ENCODE data around the gene CAPS.

Gene CAPS

DNA sequence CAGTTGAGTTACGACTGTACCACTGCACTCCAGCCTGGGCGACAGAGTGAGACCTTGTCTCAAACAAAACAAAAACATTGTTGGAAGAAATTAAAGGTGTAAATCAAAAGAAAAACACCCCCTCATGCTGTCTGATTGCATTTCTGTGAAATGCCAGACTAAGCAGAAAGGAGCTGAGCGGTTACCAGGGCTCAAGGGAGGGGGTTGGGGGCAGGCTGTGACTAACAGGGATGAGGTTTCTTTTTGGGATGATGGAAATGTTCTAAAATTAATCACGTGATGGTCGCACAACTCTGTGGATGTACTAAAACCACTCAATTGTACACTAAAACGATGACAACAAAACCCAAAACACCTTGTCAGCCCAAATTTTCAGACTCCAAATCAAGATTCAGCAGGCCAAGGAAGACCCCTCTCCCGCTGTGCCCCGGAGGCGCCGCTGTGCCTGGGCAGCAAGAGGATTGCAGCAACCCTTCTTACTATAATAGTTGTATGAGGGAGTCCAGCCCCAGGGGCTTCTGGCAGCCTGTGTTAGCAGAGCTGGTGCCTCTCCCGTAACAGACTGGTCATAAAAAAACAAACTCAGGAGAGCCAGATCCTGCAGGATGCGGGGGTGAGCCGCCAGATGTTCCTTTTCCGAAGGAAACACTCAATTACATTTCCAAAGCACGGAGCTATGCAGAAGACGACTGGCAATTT, 20.9 kb downstream of the CAPS start:
- DNase-seq (ENCODE audit: low read depth), result no peak

DNA sequence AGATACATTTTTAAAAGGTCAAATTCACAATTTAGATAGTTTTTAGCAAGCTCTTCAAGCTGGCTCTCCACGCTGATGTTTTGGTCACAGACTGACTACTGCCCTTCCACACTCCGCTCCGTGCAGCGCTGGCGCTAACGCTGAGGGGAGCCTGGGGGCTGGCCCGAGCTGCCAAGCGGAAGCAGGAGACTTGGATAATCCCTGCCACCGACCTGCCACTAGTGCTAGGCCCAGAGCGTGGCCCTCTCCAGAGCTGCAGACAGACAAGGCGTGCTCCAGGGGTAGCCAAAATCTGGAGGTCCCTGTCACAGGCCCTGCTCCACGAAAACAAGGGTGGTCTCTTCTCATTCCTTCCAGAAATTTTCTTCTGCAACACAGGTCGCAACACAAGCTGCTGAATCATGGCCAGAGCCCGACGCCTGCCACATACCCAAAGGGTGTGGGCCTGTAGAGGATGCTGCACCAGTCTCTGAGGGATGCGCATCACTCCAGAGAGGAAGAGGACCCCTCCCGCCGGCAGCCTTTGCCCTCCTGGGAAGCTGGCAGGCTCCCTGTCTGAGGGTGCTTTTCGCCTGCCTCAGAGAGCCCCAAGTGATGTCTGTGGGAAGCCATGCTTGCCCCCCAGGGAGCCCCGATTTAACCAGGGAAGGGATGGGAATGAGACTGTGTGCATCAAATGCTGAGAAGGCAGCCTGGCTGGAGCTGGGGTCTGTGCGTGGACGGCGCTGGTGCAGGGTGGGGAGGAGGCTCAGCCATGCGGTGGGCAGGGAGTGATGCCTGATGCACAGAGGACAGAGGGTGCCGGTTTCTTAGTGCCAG, 21.6 kb downstream of the CAPS start:
- no peak for DNase-seq (ENCODE audit: low read depth)

DNA sequence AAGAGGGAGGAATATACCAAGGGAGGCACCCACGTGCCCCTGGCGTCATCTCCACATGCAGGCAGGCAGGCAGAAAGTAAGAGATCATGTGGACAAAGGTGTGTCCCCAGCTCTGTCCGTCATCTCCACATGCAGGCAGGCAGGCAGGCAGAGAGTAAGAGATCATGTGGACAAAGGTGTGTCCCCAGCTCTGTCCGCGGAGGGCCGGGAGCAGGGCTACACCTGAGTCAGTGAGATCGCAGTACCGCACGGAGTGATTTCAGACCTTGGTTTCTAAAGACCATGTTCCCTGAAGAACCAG, 22.2 kb downstream of the CAPS start:
- DNase-seq (ENCODE audit: low read depth), result no peak

DNA sequence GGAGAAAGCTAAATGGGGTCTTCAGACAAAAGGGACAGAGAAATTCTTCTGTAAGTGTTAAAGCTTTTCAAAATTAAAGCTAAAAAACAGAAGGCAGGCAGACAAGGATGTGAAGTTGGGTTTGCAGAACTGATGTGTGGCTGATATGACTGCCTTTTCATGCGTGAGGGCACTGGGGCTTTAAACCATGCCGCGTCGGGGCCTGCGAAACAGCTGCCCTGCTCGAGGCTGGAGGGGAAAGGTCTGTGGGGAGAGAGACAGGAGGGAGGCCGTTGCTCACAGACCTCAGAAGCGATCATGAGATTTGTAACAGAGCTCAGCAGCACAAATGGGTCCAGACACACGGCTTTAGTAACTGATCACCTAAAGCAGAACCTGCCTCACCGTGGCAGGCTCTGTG, 23.5 kb downstream of the CAPS start:
- DNase-seq (ENCODE audit: low read depth), result no peak

DNA sequence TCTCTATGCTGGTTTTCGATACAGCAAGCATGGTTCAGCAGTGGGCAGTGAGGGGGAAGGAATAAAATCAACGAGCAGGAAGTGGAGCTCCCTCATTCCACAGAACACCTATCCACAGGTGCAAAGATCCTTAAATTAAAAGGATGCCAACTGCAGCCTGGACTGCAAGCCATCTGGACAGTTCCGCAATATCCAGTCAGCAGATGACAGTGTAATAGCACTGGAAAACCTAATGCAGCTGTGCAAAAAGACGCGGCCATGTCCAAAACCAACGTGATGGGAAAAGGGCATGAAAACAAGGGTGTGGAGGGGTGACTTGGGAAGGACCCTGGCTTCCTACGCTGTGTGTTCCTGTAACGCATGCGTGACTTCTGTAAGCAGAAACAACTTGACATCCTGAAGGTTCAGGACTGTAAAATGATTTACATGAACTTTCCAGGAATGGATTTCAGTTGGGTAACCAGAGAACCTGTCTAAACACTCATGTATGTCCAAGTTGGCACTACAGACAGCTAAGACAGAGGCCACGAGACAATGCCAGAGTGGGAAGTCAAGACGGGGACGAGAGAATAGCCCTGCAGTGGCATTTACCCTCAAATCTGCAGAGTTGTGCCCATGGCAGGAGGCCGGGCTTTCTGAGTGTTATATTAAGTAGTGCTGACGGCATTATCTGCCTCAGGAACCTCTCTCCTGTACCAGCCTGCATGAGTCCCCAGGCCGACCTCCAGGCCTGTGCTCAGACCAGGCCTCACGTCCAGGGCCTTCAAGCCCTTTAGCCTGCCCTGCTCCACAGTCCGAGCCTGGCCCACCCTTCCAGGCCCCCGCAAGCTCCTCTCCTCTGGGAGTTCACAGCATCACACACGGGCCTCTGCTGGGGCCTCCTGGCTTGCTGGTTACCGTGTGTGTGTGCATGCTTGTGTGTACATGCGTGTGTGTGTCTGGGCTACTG, 26.5 kb downstream of the CAPS start:
- no peak for DNase-seq (ENCODE audit: low read depth)

DNA sequence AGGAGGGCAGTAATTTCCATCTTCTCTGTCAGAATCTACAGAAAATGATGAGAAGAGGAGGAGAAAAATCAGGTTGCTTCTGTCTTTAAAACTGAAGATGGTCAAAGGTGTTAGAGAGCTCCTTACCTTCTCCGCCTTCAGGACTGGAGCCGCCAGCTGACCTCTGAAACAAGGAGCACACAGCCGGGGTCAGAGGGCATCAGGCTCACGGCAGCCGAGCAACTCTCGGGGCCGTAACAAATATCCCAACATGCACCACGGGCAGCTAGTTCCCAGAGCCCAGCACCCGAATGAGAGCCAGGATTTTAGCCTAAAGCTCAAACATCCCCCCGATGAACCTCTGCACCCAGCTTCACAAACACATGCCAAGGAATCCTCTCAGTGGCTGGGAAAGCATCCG, 27.6 kb downstream of the CAPS start:
- DNase-seq (ENCODE audit: low read depth), result no peak

DNA sequence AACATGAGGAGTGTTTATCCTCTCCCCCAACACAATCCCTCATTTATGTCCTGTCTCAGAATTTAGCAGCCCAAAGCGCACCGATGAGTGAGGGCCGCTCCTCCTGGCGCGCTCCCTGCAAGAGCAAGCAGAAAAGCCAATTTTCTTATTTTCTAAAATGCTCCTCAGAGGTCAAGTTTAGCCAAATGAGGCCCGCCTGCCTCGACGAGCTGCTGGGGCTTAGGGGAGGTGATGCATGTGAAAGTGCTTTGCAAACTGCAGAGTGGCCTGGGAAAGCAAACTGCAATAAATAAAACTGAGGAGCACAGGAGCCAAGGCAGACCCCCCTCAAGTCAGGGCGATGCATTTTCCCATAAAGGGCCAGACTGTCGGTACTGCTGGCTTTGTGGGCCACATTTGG, 29.0 kb downstream of the CAPS start:
- DNase-seq (ENCODE audit: low read depth), result no peak

DNA sequence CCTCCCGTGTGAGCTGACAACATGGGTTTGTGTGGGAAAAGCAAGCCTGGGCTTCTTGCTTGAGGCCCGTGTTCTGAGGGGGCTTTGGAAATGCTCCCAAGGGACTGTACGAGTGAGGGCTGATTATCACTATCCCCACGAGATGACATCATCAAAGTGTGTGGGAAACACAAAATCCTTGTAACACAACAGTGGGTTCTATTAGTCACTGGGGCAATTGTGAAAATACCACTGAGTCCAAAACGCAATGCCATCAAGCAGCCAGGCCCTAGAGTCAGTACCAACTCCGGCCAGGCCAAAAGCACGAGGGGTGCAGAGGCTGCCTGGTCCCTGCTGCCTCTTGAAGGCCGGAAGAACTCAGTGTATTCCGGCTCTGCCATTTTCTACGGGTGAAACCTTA, 29.6 kb downstream of the CAPS start:
- no peak for DNase-seq (ENCODE audit: low read depth)

DNA sequence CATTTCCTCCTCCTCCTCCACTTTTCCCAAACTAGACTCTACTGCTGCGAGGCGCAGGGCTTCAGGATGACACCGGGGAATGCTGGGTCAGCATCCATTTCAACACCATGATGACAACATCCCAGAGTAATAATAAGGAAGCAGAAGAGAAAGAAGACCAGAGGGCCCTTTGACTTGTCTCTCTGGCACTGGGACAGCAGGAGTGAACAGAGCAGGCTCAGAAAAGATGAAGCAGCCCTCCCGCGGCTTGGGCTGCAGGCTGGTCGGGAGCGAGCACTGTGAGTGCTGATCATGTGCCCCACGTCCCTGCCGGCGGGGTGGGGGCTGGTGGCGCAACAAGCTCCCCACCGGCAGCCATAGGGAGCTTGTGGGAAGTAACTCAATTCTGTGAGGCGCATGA, 33.4 kb downstream of the CAPS start:
- no peak for DNase-seq (ENCODE audit: low read depth)

DNA sequence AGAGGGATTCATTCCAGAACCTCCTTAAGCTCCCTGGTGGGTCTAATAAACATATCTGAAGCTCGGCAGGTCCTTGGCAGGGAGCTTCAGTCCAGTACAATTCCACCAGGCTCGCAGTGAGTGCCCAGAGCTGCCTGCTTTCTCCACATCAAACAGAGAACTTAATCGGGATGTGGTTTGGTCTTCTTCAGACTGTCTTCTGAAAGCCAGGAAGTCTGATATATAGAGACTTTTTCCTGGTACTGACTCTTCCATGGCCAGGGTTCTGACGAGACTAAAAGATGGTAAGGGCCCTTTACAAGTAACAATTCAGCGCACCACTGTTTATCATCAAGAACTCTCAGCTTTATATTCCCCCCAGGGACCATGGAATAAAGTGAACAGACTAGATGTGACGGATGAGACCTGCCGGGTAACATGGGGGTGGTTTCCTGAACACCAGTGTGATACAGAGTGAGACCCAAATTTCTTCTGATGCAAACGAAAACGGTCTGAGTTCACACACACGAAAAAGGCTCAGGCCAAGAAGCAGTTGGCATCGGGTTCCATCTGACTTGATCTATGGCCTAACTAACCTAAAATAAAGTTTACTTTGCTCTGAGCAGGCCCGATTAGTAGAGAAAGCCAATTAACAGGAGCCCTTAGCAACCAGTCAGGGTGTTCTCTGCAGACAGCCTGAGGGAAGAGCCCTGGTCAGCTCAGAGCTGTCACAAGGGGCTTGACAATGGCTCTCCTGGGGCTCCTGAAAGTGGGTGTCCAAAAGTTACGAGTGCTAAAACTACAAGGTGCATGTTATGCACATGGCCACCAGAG, 34.9 kb downstream of the CAPS start:
- no peak for DNase-seq (ENCODE audit: low read depth)

DNA sequence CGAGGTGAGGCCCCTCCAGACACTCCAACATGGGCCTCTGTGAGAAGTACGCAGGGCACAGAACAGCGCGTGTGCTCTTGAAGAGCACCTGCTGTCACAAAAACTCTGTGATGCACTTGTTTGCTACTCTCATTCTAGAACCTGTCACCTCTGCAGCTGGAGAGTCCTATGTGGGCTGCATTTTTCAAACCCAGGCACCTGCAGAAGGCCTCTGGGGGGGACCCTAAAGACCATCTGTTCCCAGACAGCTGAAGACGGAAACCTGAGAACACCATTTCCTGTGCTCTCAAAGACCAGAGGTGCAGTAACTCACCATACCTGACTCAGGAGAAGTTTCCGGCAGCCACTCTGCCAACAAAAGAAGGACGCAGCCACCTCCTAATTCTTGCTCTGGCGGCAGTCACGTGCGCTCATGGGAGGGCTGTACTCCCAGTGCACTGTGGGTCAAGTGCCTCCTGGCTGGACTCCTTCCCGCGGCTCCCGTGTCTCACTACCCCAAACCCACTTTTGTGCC, 35.8 kb downstream of the CAPS start:
- DNase-seq (ENCODE audit: low read depth), result no peak

DNA sequence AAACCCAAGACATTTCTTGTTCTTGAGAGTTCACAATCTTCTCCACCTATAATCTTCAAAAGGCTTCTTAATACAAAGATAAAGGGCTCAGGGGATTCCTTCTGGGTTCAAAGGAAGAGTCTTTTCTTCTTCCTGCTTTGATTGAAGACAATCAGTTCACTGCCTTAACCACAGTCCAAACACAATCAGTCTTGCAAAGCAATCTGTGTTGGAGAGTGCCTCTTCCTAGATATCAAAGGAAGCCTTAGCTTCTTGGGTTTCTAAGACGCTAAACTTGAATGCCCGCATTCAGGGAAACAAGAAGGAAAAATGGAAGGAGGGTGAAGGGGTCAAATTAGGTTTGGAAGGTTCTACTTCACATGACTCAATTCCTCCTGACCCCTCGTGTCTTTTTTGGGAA, 36.7 kb downstream of the CAPS start:
- no peak for DNase-seq (ENCODE audit: low read depth)

DNA sequence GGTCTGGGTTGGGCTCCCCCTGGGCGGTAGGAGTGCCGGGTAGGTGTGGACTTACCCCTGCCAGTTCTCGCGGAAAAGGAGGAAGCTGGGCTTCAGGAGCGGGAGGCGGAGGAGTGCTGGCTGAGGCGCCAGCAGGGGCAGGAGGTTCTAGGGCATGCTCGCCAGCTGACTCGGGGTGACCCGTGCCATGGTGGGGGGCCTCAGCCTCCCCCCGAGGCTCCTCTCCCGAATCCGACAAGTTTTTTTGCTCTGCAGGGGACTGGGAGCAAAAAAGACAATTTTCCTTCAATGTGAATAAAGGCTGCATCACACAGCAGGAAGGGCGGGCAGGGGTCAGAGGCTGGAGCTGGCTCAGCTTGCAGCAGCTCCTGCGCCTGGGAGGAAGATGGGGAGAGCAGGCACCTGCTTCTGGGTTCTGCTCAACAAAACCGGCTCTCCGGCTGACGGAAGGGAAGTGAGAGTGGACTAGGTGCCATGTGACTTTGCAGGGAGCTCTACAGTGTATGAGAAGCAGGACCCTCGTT, 37.3 kb downstream of the CAPS start:
- no peak for DNase-seq (ENCODE audit: low read depth)

DNA sequence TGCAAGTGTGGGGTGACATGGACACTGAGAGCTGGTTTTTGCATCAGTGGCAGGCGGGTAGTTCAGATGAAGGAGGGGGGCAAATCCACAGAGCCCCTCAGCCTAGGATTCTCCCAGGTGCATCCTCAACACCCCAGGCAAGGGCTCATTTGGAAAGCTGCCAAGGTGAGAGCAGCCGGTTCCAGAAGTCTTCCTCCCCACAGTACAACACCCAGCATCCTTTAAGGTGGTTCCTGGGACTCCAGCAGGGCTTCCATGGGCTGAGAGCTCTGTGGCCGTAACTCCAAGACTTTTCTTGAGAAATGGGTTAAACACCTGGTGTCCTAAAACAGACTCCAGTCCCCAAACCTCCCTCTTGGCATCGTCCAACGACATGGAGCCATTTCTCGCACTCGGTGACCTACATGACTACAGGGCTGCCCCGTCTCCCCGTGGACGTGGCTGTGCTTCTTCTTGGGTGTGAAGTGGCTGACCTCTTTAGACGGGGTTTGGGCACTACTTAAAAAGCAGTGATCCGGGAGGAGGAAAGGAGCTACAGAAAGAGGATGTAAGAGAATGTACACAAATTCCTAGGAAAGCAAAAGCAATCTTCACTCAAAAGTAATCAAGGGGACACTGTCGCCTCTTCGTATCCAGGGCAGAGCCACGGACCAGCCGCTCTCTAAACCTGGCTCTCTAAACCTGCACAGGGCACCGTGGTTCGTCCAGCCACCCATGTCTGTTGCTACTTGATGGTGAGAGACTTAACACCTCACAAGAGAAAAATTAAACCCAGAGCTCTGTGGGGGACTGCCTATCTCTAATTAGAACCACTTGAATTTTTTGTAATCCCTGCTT, 38.4 kb downstream of the CAPS start:
- no peak for DNase-seq (ENCODE audit: low read depth)

DNA sequence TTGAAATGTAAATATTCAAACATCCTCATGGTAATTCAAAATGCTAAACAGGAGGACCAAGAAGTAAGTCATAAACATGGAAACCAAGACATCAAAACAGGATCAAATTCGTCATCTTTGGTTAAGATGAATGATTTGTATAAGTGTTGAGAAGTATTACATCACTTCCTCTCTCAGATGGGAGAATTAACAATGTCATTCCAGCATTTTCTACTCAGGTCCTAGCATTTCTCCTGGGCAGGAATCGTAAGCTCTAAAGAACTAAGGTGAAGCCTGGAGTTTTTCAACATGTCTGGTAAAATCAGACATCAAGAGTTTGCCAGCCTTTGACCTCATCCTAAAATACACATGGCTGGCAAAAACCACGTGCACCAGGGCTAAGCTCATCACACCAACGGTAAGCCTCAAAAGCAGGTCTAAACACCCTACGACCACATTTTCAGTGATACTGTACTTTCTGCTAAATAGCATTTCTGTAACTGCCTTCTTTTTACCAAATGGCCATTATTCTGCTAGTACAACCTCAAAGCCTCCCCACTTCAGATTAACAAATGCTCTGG, 39.1 kb downstream of the CAPS start:
- DNase-seq (ENCODE audit: low read depth), result no peak

DNA sequence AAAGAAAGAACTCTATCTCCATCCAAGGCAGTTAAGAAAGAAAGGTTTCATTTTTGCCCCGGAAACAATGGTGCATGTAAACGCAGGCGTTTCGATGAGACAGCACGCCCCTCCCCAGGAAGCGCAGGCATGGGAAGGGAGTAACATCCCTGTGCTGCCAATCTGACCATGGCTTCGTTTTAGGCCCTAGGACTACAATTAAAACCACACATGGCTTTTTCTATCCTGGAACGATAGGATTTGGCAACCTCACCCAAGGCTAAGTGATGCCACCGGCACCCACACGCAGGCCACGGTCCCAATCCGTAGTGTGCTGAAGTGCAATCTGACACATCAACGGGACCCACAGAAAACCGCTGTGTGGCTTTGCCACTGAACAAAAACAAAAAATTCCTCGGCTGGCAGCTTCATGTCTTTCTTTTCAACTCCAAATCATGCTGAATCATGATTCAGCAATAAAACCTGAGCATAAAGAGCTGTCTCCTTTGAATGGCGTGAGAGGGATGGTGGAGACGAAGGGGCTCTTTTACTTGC, 39.7 kb downstream of the CAPS start:
- no peak for DNase-seq (ENCODE audit: low read depth)

DNA sequence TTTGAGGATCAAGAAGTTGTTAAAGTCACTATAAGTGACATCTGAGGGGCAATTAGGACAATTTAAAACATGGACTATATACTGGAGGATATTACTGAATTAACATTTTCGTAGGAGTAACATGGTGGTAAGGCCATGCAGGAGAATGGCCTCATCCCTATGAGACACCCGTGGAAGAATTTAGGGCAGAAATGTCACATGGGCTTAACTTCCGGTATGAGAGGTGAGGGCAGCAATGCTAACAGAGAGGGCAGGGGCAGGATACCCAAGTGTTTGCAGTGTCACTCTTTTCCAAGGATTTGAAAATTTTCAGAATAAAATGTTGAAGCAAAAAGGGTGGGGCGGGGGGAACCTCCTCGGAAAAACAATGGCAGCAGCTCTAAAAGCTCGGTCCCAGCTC, 40.2 kb downstream of the CAPS start:
- DNase-seq (ENCODE audit: low read depth), result no peak

DNA sequence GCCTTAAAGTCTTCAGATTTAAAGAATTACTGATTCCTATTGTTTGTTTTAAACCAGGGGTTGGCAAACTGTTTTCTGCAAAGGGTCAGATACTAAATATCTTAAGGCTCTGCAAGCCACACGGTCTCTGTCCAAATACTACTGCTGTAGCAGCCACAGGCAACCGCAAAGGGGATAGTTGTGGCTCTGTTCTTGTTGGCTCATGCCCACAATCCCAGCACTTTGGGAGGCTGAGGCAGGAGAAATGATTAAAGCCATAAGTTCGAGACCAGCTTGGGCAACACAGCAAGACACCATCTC, 41.5 kb downstream of the CAPS start:
- no peak for DNase-seq (ENCODE audit: low read depth)

DNA sequence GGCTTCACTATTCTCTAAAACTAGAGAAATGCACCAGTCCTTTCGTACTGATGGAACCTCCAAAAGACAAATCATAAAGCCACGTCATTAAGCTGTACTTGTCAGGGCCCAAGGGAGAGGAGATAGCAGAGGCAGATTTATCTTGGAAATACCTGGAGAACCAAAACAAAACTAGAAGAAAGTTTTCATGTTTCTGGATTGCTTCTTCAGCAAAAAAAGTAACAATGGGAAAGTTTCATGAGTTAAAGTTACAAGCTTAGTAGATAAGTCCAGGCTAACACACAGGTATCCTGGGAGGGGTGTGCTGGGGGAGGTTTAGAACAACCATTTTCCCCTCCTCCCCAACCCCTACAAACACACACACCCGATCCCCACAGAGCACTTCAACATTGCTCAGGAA, 42.3 kb downstream of the CAPS start:
- no peak for DNase-seq (ENCODE audit: low read depth)

DNA sequence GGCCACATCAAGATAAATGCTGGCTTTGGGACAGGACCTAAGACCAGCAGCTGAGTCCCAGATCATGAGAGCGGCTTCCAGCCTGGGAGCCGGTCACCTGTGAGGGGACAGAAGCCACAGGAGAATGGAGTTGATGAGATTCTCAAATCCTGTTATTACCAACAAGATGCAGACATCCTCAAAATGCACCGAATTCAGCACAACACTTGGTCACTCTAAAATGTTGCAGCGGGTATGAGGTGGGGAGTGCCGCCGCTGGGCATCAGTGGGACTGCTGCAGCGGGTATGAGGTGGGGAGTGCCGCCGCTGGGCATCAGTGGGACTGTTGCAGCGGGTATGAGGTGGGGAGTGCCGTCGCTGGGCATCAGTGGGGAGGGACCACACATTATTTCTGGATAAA, 42.7 kb downstream of the CAPS start:
- DNase-seq (ENCODE audit: low read depth), result no peak

Measured in activated gamma-delta T cell treated with anti-CD3 and anti-CD28 coated beads, Interleukin-2, amount 50 U/mL, for 16 hours (primary cell).